ENCODE data around the gene DISP2. TPM values are rescaled to one million over a fixed set of nuclear protein-coding genes. Genes with fewer than 3 reads are reported as not detected.

DISP2 gene
- total RNA-seq, 1 donor from 2014 or later, result 0.74 TPM

DNA sequence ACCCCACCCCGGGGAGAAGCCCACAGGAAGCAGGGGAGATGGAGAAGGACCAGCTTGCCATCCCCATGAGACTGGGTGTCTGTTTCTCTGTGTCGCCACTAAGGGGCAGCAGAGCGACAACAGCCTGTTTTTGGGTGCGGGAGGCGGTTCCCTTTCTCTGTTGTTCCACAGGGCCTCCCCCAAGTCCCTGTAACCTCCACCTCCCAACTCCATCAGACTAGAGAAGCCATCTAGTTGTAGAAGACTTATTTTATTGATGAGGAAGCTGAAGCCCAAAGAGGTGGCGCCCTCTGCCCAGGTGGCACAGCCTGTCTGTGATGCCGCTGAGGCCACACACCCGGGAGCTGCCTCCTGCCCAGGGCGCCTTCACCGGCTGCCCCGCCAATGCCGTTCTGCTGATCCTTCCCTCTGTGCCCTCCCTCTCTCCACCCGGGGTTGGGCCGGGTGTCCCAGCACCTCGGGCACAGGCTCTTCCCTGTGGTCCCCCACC, 13.3 kb upstream of the DISP2 start:
- Histone ChIP-seq H3K4me3 (no peak overlapping the region), H3K9me3 (no peaks in the 10 kb centered on the region), H3K27me3 (no peaks in the 10 kb centered on the region), H3K36me3 (no peaks in the 10 kb centered on the region), H3K27ac (no peak overlapping the region), H3K4me1 (peaks cover 46% of the 10 kb centered on the region)
- TF ChIP-seq, protein P1, sequence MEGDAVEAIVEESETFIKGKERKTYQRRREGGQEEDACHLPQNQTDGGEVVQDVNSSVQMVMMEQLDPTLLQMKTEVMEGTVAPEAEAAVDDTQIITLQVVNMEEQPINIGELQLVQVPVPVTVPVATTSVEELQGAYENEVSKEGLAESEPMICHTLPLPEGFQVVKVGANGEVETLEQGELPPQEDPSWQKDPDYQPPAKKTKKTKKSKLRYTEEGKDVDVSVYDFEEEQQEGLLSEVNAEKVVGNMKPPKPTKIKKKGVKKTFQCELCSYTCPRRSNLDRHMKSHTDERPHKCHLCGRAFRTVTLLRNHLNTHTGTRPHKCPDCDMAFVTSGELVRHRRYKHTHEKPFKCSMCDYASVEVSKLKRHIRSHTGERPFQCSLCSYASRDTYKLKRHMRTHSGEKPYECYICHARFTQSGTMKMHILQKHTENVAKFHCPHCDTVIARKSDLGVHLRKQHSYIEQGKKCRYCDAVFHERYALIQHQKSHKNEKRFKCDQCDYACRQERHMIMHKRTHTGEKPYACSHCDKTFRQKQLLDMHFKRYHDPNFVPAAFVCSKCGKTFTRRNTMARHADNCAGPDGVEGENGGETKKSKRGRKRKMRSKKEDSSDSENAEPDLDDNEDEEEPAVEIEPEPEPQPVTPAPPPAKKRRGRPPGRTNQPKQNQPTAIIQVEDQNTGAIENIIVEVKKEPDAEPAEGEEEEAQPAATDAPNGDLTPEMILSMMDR (IDR thresholded peaks at IDR 0.05), result peak in 2 of 3 experiments; percentile 41 to 70
- no peak for TF ChIP-seq POLR2AphosphoS5 (IDR thresholded peaks at IDR 0.05; ENCODE audit: insufficient read depth in 1 of 2, low read depth in 1 of 2)
- TF ChIP-seq POLR2A (IDR thresholded peaks at IDR 0.05), result no peak
- intact Hi-C loops (cut with DNase I), result loop anchor here (10.0 kb wide), 1 partner anchor 80 kb away; no protein-coding TSS in a partner anchor
- DNase-seq (ENCODE audit: extremely low spot score in 2 of 2), result no peak

DNA sequence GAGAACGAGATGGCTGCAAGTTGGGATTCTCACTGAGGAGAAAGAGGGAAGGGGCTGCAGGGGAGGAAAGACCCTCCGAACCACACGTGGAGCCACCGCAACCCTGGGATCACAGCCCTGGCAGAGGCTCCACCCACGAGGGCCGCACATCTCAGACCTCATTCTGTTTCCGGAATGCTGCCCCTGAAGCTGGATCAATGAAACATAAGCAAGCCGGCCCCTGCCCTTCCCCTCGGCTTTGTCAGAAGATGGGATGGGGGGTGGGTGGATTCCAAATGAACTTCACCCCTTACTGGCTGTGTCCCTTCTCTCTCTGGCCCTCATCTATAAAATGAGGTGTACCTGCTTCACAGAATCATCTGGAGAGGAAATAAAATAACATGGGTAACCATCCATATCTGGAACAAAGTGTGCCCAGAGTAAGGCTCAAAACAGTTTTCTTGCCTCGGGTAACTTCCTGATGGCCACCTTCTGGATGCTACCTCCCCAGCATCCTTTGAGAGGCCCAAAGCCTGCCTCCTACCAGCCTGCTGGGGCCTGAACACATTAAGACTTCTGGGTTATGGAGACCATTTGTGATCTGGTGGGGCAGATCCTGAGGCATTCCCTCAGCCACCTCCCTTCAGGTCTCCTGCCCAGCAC, 12.7 kb upstream of the DISP2 start:
- no peak overlapping the region for H3K27ac ChIP-seq
- DNase-seq (ENCODE audit: extremely low spot score in 2 of 2), result no peak
- H3K9me3 ChIP-seq, result no peaks in the 10 kb centered on the region
- no peak overlapping the region for H3K4me3 ChIP-seq
- TF ChIP-seq, protein P1 (IDR thresholded peaks at IDR 0.05), result no peak
- TF ChIP-seq POLR2A (IDR thresholded peaks at IDR 0.05) (no peak), POLR2AphosphoS5 (IDR thresholded peaks at IDR 0.05; ENCODE audit: insufficient read depth in 1 of 2, low read depth in 1 of 2) (no peak)
- H3K27me3 ChIP-seq, result no peaks in the 10 kb centered on the region
- intact Hi-C loops (cut with DNase I), result loop anchor here (10.0 kb wide), 1 partner anchor 79 kb away; no protein-coding TSS in a partner anchor
- H3K36me3 ChIP-seq, result no peaks in the 10 kb centered on the region
- H3K4me1 ChIP-seq, result peaks cover 39% of the 10 kb centered on the region

DNA sequence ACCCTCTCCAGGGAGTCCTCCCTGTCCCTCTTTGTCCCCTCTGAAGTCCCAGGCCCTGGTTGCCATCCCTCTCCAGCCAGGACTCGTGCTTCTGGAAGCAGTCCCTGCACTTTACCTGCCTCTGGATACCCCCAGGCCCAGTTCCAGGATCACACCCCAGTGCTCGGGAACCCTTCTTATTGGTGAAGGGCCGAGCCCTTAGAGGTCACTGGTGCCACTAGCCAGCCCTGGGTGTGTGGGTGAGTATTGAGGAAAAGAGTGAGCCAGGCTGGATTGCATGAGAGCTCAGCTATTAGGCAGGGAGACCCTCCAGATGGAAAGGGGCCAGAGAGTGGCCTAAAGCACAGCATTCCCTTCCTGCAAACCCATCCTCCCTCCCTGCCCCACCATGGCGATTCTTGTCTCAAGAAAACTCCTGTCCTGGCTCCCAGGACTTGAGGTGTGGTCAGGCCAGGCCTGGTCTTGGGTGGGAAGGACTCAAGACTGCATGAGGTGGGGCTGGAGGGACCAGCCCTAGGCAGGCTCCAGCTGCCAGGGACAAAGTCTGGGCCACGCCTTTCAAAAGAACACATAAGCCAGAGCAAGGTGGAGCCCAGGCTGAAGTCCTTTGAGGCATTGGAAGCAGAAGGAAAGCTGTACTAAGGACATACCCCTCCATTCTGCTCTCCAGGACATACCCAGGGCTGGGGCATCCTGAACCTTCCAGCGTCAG, 12.0 kb upstream of the DISP2 start:
- TF ChIP-seq, protein P1 (IDR thresholded peaks at IDR 0.05), result no peak
- H3K27ac ChIP-seq, result no peak overlapping the region
- DNase-seq (ENCODE audit: extremely low spot score in 2 of 2), result no peak
- H3K4me1 ChIP-seq, result peaks cover 32% of the 10 kb centered on the region
- H3K27me3 ChIP-seq, result no peaks in the 10 kb centered on the region
- intact Hi-C loops (cut with DNase I), result loop anchor here (10.0 kb wide), 1 partner anchor 79 kb away; no protein-coding TSS in a partner anchor
- H3K9me3 ChIP-seq, result no peaks in the 10 kb centered on the region
- no peak overlapping the region for H3K4me3 ChIP-seq
- no peaks in the 10 kb centered on the region for H3K36me3 ChIP-seq

DNA sequence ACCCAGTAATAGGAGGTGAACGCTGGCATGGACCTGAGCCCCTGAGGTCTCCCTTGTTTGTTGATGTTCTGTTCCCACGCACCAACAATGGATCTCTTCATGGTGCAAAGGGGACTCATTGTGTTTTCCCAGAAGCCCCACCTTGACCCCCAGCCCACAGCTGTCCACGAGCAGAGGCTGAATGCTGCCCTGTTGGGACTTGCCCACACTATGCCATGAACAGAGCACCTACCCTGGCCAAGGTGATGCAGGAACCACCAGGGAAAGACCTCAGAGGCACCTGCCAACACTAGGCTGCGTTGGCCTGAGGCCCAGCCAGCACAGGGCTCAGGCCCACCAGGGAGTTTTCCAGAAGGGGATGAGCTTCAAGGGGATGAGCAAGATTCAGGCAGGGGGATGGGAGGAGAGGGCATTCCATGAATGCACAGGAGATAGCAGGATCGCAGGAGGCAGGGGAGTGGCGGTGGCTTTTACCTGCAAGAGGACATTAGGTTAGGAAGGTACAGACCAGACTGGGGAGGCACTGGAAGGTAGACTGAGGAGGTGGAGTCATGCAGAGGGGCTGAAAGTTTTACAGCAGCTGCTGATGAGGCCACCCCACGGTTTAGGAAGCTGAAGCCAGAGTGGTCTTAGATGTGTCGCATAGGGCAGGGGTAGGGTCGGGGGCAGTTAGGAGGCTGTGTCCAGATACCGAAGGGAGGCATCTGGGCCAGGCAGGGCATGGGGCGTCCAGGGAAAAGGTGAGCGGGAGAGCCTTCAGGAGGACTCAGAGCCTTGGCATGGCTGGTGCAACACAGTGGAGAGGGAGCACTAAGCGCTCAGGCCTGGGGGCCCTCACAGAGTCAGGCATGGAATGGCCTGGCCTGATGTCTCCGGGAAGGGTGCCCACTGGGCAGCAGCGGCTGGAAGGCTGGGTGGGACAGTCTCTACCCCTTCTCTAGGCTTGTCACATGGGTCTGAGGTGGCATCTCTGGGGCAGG, 11.2 kb upstream of the DISP2 start:
- TF ChIP-seq, protein P1 (IDR thresholded peaks at IDR 0.05), result no peak
- no peak for TF ChIP-seq POLR2A (IDR thresholded peaks at IDR 0.05)
- TF ChIP-seq POLR2AphosphoS5 (IDR thresholded peaks at IDR 0.05; ENCODE audit: insufficient read depth in 1 of 2, low read depth in 1 of 2), result no peak
- intact Hi-C loops (cut with DNase I), result loop anchor here (10.0 kb wide), 1 partner anchor 78 kb away; no protein-coding TSS in a partner anchor
- DNase-seq (ENCODE audit: extremely low spot score in 2 of 2), result no peak
- H3K4me3 ChIP-seq, result no peak overlapping the region
- no peaks in the 10 kb centered on the region for H3K36me3 ChIP-seq
- no peaks in the 10 kb centered on the region for H3K27me3 ChIP-seq
- no peaks in the 10 kb centered on the region for H3K9me3 ChIP-seq
- peaks cover 24% of the 10 kb centered on the region for H3K4me1 ChIP-seq
- no peak overlapping the region for H3K27ac ChIP-seq
